Subcutaneous adipose tissue (tissue), 4 donors: Measurements from ENCODE around the gene LENG8. TPM values are rescaled to one million over a fixed set of nuclear protein-coding genes. Genes with fewer than 3 reads are reported as not detected.

Source experiments
- total RNA-seq, 4 donors: library from RNA; depleted of rRNA; stranded (reverse); fragments of >200 nt; gene quantifications; one replicate each; pipeline ENCODE4 v1.1.0, GENCODE V29; 2016
- TF ChIP-seq, protein P1 (sequence below): fragments of 450-650 bp; IDR thresholded peaks from one replicate; pipeline ENCODE4 v1.5.1; 2016; ENCODE audit warnings: low read depth, mild to moderate bottlenecking, control low read depth, antibody characterized with exemption, moderate library complexity

The LENG8 gene
- total RNA-seq, 4 donors from 2014 or later = 55.1 to 233 (median 69.4) TPM

DNA sequence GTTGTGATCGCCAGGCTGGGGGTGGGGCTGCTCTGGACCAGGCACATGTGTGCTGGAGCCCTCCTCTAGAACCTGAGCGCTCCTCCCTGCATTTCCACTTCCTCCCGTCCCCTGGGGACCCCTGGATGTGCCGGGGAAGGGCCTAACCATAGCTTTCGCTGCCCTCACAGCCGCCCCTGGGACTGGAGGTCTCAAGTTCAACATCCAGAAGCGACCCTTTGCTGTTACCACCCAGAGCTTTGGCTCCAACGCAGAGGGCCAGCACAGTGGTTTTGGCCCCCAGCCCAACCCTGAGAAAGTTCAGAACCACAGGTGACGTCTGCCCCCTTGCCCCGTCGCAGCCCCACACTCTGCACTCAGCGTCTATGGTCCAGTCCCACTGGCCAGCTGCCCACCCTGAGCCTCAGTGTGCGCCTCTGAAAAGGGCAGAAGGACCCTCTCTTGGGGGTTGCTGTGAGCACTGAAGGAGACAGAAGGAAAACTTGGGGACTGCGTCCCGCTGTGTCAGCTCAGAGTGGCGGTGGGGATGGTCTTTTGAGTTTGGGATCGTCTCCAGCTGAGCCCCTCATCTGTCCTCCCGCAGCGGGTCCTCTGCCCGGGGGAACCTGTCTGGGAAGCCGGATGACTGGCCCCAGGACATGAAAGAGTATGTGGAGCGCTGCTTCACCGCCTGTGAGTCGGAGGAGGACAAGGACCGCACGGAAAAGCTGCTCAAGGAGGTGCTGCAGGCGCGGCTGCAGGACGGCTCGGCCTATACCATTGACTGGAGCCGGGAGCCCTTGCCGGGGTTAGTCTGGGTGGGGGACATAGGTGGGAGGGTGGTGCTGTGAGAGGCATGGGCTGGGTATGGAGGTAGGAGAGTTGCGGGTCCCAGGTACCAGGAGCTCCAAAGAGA lies 6.0 kb downstream of the LENG8 start:
- TF ChIP-seq, protein P1, sequence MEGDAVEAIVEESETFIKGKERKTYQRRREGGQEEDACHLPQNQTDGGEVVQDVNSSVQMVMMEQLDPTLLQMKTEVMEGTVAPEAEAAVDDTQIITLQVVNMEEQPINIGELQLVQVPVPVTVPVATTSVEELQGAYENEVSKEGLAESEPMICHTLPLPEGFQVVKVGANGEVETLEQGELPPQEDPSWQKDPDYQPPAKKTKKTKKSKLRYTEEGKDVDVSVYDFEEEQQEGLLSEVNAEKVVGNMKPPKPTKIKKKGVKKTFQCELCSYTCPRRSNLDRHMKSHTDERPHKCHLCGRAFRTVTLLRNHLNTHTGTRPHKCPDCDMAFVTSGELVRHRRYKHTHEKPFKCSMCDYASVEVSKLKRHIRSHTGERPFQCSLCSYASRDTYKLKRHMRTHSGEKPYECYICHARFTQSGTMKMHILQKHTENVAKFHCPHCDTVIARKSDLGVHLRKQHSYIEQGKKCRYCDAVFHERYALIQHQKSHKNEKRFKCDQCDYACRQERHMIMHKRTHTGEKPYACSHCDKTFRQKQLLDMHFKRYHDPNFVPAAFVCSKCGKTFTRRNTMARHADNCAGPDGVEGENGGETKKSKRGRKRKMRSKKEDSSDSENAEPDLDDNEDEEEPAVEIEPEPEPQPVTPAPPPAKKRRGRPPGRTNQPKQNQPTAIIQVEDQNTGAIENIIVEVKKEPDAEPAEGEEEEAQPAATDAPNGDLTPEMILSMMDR = no peak

DNA sequence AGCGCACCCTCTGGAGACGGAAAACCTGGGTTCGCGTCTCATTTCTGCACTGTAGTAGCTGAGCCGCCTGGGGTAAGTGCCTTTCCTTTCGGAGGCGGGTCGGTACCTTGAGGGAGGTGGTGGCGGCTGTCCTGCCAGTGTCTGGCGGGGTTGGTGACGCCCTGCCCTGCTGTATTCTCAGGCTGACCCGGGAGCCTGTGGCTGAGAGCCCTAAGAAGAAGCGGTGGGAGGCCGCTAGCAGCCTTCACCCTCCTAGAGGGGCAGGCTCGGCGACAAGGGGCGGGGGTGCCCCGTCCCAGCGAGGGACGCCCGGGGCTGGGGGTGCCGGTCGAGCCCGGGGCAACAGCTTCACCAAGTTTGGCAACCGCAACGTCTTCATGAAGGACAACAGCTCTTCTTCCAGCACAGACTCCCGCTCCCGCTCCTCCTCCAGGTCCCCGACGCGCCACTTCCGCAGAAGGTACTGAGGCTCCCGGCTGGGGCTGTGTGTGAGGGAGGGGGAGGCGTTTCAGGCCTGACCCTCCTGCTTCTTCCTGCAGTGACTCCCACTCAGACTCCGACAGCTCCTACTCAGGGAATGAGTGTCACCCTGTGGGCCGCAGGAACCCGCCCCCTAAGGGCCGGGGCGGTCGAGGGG lies 6.9 kb downstream of the LENG8 start:
- TF ChIP-seq, protein P1 = no peak

DNA sequence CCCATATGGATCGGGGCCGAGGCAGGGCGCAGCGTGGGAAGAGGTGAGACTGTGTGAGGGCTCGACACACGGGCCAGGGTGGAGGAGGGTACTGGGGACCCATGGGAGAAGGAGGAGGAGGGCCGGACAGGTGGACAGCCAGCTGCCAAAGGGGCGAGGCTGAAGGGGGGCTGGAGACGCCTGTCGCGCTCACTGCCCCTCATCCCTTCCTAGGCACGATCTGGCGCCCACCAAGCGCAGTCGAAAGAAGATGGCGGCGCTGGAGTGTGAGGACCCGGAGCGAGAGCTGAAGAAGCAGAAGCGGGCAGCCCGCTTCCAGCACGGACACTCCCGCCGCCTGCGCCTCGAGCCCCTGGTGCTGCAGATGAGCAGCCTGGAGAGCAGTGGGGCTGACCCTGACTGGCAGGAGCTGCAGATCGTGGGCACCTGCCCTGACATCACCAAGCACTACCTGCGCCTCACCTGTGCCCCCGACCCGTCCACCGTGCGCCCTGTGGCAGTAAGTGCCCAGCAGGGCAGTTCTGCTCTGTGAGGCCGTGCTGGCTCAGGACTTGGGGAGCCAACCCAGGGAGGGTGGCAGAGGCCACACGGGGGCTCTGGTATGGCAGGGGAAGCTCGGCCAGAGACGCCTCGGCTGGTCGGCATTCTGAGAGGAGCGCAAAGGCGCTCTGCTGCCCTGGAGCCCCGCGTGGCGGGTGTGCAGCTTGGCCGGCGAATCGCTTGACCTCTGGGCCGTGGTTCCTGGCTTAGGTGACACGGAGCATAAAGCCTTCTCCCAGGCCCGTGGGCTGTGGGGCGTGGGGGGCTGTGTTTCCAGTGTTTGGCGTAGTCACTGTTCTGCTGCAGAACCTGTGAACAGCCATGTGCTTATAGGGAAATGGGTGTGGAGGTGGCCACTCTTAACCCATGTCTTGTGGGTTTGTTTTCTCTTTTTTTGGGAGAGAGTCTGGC lies 7.7 kb downstream of the LENG8 start:
- TF ChIP-seq, protein P1 = no peak

DNA sequence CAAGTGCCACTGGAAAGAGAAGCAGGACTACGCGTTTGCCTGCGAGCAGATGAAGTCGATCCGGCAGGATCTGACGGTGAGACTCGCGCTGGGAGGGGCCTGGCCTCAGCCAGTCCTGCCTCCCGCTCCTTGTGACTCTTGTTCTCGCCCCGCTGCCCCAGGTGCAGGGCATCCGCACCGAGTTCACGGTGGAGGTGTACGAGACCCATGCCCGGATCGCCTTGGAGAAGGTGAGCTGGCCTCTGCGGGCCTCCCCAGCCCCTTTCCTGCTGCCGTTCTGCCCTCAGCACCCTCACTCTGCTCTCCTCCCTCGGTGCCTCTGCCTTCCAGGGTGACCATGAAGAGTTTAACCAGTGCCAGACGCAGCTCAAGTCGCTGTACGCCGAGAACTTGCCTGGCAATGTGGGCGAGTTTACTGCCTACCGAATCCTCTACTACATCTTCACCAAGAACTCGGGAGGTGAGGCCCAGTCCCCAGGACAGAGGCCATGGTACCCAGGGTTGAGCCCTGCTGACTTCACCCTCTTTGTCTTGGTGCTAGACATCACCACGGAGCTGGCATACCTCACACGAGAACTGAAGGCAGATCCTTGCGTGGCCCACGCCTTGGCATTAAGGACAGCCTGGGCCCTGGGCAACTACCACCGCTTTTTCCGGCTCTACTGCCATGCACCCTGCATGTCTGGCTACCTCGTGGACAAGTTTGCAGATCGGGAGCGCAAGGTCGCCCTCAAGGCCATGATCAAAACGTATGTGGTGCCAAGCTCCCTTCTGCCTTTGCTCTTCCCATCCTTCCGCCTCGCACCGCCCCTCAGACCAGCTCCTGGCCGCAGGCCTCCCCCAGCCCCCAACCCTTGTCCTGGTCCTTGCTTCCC lies 9.0 kb downstream of the LENG8 start:
- TF ChIP-seq, protein P1 = no peak

DNA sequence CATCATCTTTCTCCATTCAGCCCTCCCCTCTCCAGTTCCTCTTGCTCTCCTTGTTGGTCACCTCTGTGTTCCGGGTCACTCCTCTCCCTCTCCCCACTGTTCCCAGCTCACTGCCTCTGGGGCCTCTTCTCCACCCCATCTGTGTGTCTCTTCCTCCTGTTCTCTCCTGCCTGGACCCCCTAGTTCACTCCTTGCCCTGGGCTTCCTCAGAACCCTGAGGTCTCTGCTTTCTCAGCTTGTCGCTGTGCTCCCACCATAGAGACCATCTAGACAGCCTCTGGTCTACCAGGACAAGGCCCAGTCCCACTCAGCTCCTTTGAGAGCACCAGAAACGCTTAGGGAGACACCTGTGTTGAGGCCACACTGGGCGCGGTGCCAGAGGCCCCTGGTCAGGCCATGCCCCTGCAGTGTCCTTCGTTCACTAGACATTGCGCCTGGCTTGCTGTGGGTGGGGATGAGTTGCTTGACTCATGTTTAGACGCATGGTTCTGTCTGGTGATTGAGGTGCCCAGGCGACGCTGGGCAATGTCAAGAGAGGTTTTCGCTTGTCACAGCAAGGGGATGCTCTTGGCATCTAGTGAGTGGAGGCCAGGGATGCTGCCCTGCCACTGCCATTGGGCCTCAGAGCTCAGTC lies 9.8 kb downstream of the LENG8 start:
- TF ChIP-seq, protein P1 = no peak
